ENCODE measurements around the gene TBATA. TPM values are rescaled to one million over a fixed set of nuclear protein-coding genes. Genes with fewer than 3 reads are reported as not detected.

TBATA gene
- polyA plus RNA-seq, 3 donors = not detected

DNA sequence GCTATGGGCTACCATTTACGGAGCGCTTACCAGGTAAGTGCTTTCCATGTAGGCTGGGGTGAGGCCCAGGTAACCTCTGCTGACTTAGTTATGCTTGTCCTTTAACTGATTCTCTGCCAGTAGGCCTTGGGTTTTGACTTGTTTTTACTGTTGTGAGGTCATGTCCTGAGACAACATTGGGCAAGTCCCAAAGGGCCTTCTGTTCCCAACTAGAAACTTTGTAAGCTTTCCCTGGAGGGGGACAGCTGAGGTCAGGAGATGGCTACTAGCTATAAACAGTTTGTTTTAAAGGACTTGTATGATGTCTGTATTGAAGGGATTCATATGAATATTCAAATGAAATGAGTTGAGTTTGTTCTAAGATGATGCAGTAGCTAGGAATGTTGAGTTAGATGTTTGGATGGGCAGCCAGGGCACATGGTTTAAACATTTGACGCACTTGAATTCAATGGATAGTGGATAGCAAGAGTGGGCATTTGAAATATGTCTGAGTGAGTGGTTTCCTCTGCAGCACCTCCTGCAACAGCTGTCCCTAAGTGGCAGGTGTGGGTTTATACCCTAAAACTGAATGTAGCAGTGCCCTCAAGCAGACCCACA, 20.5 kb upstream of the TBATA start:
- H3K9ac ChIP-seq (ENCODE audit: insufficient read depth, low read length, poor library complexity, severe bottlenecking) = no peak overlapping the region
- Mint-ChIP-seq H3K4me1 (no peaks in the 10 kb centered on the region), H3K27ac (no peak overlapping the region), H3K4me3 (no peak overlapping the region), H3K36me3 (no peaks in the 10 kb centered on the region), H3K27me3 (ENCODE audit: low read depth in 3 of 3) (peaks cover 4 to 11% (median 4%) of the 10 kb centered on the region in 3 donors), H3K9me3 (peaks cover 0 to 2% (median 0%) of the 10 kb centered on the region in 7 donors)
- H3K27ac ChIP-seq (ENCODE audit: low read depth in 1 of 2, low read length in 2 of 2) = no peak overlapping the region
- H3K4me3 ChIP-seq (replicated peaks in 1 of 3; ENCODE audit: low read depth in 2 of 3, low read length in 3 of 3) = no peak overlapping the region
- H3K79me2 ChIP-seq (ENCODE audit: insufficient read depth, low read length) = no peaks in the 10 kb centered on the region
- no peaks in the 10 kb centered on the region for H3K9me3 ChIP-seq (replicated peaks in 1 of 2; ENCODE audit: control insufficient read depth in 1 of 2, insufficient read depth in 1 of 2, low read length in 2 of 2)
- H3K27me3 ChIP-seq (ENCODE audit: control insufficient read depth in 2 of 2, insufficient read depth in 2 of 2, low read length in 2 of 2) = no peaks in the 10 kb centered on the region
- DNase-seq = no peak
- H3K4me1 ChIP-seq (ENCODE audit: control insufficient read depth in 1 of 2, insufficient read depth in 2 of 2, low read length in 2 of 2) = no peaks in the 10 kb centered on the region
- TF ChIP-seq CTCF (IDR thresholded peaks at IDR 0.05) = no peak
- H3K36me3 ChIP-seq (replicated peaks in 1 of 2; ENCODE audit: control insufficient read depth in 1 of 2, insufficient read depth in 2 of 2, low read length in 2 of 2) = no peaks in the 10 kb centered on the region
- WGBS (ENCODE audit: insufficient coverage) = 100% methylated on average over 3 of the region's 3 CpGs
- intact Hi-C loops (cut with micrococcal nuclease) = no loop called here
- H2AFZ ChIP-seq (ENCODE audit: insufficient read depth, low read depth, low read length, poor library complexity, severe bottlenecking) = no peak overlapping the region
- H3K4me2 ChIP-seq (replicated peaks; ENCODE audit: extremely low read depth, low read length, poor library complexity, severe bottlenecking) = no peak overlapping the region
- no peaks in the 10 kb centered on the region for H4K20me1 ChIP-seq (ENCODE audit: insufficient read depth, low read length)

GRCh38 chr10:70804421-70804808, 19.2 kb upstream of the TBATA start:
- Histone ChIP-seq H3K27me3 (ENCODE audit: control insufficient read depth in 2 of 2, insufficient read depth in 2 of 2, low read length in 2 of 2) (no peaks in the 10 kb centered on the region), H3K79me2 (ENCODE audit: insufficient read depth, low read length) (no peaks in the 10 kb centered on the region), H3K9me3 (replicated peaks in 1 of 2; ENCODE audit: control insufficient read depth in 1 of 2, insufficient read depth in 1 of 2, low read length in 2 of 2) (no peaks in the 10 kb centered on the region), H3K27ac (ENCODE audit: low read depth in 1 of 2, low read length in 2 of 2) (no peak overlapping the region), H4K20me1 (ENCODE audit: insufficient read depth, low read length) (no peaks in the 10 kb centered on the region), H3K4me2 (replicated peaks; ENCODE audit: extremely low read depth, low read length, poor library complexity, severe bottlenecking) (no peak overlapping the region), H2AFZ (ENCODE audit: insufficient read depth, low read depth, low read length, poor library complexity, severe bottlenecking) (no peak overlapping the region), H3K36me3 (replicated peaks in 1 of 2; ENCODE audit: control insufficient read depth in 1 of 2, insufficient read depth in 2 of 2, low read length in 2 of 2) (no peaks in the 10 kb centered on the region), H3K4me1 (ENCODE audit: control insufficient read depth in 1 of 2, insufficient read depth in 2 of 2, low read length in 2 of 2) (no peaks in the 10 kb centered on the region), H3K4me3 (replicated peaks in 1 of 3; ENCODE audit: low read depth in 2 of 3, low read length in 3 of 3) (no peak overlapping the region), H3K9ac (ENCODE audit: insufficient read depth, low read length, poor library complexity, severe bottlenecking) (no peak overlapping the region)
- Mint-ChIP-seq H3K4me3 (no peak overlapping the region), H3K9me3 (peaks cover 0 to 4% (median 0%) of the 10 kb centered on the region in 7 donors), H3K36me3 (no peaks in the 10 kb centered on the region), H3K4me1 (peaks cover 3% of the 10 kb centered on the region), H3K27me3 (ENCODE audit: low read depth in 3 of 3) (peaks cover 2 to 11% (median 4%) of the 10 kb centered on the region in 3 donors), H3K27ac (no peak overlapping the region)
- TF ChIP-seq CTCF (IDR thresholded peaks at IDR 0.05) = no peak
- WGBS (ENCODE audit: insufficient coverage) = no CpG with 5 or more reads among the region's 2 CpGs
- DNase-seq = no peak
- intact Hi-C loops (cut with micrococcal nuclease) = no loop called here
